GM18867 (cell line): ENCODE measurements around the gene PWWP2B.
A peak's percentile ranks its signal among the peaks of the same experiment; 100 is the strongest.

Experiments
- ATAC-seq: cut with Tn5 transposase; IDR thresholded peaks from one replicate; pipeline ENCODE4 v1.9.1; 2021; ENCODE audit warnings: mild to moderate bottlenecking, moderate library complexity; ENCODE audit not compliant: unreplicated experiment

The PWWP2B gene

DNA sequence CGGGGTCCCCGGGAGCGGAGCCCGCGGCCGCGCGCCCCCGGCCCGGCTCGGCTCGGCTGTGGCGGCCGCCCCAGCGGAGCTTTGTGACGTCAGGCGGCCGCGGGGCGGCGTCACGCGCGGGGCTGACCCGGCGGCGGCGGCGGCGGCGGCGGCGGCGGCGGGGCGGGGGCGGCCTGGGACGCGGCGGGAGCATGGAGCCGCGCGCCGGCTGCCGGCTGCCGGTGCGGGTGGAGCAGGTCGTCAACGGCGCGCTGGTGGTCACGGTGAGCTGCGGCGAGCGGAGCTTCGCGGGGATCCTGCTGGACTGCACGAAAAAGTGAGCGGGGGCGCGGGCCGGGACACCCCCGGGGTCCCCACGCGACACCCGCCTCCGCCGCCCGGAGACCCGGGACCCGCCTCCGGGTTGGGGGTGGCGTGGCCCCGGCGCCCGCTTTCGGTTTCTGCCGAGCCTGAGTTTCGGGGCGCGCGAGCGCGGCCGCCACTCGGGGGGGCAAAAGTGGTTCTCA is at the start of gene PWWP2B:
Gene PWWP2B, plus strand, starts transcription at position 165 of the 506 bp plus-strand sequence. Its CDS starts 27 bp downstream, at position 192.
- peak; percentile 64 for ATAC-seq

DNA sequence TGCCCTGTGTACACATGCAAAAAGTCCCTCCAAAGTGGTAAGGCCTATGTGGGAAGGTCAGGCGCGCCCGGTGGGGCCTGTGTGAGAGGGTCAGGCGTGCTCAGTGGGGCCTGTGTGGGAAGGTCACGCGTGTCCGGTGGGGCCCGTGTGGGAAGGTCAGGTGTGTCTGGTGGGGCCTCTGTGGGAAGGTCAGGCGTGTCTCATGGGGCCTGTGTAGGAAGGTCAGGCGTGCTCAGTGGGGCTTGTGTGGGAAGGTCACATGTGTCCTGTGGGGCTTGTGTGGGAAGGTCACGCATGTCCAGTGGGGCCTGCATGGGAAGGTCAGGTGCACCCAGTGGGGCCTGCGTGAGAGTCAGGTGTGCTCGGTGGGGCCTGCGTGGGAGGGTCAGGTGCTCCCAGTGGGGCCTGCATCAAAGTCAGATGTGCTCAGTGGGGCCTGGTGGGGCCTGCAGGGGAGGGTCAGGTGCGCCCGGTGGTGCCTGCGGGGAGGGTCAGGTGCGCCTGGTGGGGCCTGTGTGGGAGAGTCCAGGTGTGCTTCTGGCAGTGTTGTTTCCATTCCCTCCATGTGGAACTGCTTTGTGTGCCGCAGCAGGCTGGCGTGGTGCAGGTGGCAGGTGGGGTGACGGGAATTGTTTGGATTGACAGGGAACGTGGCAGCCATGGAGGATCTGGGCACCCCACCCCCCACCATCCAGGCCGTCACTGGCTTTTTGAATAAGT is 49.6 kb upstream of the PWWP2B start:
- ATAC-seq: no peak

DNA sequence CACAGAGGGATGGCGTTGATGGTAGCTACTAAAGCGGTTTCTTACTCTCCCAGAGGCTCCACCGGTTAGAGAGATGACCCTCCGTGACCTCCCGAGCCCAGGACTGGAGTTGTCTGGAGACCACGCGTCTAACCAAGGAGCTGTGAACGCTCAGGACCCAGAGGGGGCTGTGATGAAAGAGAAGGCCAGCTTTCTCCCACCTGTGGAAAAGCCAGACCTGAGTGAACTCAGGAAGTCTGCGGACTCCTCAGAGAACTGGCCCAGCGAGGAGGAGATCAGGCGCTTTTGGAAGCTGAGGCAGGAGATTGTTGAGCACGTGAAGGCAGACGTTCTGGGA is 49.1 kb upstream of the PWWP2B start:
- no peak for ATAC-seq

DNA sequence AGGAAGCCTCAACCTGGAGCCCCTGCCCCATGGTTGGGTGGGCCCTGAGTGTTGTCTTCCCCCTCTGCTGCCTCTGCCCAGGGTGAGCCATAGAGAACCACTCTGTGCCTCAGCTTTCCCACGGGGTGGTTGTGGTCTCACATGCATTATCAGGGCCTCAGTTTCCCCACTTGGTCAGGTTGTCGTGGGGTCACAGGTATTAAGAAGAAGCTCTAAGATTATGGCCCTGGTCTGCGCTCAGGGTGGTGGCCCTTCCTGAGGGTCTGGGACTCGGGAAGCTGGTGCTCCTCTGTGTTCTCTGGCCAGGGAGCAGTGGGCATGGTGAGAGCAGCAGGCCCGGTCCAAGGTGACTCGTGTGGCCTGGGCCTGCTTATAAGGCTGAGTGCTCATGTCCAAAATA is 47.2 kb upstream of the PWWP2B start:
- ATAC-seq: no peak

DNA sequence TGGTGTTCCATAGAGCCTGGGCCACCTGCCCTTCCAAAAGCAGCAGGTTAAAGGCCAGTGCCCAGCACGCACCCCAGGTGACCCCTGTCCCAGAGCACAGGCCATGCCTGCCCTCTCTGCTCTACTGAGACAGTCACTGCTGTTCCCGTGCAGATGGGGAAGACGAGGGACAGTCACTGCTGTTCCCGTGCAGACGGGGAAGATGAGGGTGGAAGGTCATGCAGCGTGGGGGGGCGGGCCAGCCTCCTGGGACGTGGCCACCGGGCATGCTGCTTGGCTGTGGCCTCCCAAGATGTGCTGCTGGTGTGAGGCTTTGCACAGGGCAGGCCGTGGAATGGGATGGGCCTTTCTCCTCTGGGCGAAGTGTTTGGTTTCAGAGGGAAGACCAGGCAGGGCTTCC is 46.6 kb upstream of the PWWP2B start:
- ATAC-seq: no peak

DNA sequence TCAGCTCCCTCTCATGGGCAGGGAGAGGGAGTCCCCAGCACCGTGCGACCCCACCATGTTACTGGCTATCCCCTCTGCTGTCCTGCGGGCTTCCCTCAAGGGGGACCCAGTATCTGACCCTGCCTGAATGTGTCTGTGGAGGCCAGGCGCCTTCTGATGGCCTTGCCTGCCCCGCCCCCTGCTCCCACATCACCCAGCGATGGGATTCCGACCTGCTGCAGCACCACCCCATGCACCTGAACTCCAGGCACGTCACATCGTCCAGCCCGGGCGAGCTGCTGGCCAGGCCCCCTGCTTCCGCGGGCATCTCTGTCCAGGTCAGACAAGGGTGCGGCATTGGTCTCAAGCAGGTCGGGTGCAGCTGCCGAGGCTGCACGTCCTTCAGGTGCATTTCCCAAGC is 46.1 kb upstream of the PWWP2B start:
- ATAC-seq: no peak

DNA sequence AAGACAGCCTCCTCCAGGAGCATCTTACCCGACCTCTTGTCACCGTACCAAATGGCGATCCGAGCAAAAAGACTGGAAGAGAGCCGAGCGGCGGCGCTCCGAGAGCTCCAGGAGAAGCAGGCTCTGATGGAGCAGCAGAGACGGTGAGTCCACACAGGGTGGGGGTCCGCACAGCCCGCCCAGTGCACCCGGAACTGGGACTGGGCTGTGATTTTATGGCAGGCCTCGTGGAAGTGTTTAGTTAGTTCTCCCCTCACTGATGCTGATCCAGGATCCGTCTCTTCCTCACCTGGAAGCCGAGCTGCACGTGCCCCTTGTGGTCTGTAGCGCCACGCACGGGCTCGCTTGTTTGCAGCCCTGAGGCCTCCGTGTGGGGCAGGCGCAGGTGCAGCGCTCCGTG is 45.4 kb upstream of the PWWP2B start:
- ATAC-seq: no peak

DNA sequence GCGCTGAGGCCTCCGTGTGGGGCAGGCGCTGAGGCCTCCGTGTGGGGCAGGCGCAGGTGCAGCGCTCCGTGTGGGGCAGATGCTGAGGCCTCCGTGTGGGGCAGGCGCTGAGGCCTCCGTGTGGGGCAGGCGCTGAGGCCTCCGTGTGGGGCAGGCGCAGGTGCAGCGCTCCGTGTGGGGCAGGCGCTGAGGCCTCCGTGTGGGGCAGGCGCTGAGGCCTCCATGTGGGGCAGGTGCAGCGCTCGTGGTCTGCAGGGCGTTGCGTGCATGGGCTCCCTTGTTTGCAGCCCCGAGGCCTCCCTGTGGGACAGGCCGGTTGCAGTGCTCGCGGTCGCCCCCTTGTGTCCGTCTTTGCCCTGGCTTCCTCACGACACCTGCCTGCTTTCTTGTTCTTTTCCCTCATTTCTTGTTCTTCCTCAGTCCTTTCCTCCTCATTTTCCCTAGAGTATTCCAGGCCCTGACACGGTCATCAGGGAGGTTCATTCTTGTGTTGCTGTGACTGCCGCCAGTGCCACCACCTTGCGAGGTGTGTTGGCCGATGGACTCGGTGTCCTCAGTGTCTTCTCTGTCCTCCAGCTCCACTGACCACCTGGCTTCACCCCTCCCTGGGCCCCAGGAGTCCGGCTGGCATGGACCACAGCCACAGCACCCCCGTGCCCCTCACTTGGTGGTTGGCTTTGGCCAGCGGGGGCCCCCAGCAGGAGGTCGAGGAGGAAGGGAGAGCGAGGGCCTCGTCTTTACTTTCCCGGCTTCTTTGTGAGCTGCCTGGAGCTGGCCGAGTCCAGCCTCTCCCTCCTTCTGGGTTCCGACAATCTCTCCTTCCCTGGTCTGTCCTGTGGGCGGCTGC is 44.3 kb upstream of the PWWP2B start:
- ATAC-seq: peak; percentile 70

DNA sequence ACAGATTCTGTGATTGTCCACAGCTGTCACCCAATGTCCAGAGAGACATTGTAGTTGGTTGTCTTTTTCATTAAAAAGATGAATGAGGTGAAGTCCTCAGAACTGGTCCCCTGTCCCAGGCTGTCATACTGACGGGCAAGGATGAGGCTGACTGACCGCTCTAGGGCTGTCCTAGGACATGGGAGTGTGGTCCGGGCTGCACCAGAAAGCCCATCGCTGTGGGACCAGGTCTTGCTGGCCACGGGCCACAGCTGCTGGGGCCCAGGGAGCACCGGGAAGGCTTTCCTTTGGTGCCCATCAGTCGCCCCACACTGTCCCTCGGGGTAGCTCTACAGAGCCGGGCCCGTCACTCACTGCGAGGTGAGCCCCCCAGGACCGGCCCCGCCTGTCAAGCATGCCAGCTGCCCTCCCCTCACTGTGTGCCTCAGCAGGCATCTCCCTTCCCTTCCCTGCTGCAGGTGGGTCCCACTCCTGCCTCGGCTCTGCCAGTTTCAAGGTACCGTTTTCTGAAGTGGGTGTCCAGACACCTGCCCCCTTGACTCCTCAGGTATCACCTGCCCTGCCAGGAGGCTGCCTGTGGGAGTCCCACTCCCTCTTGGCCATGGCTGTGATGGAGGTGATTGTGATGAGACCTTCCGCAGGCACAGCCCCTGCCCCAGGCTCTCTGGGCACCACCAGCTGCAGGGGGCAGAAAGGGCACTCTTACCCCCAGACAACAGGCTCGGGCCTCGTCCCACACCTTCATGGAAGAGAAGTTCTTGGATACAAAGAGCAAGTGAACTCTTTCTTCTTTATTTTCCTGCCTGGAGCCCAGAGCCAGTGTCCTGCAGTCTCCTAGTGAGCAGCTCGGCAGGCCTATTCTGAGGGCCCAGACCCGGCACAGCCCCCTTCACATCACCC is 43.3 kb upstream of the PWWP2B start:
- ATAC-seq: no peak

DNA sequence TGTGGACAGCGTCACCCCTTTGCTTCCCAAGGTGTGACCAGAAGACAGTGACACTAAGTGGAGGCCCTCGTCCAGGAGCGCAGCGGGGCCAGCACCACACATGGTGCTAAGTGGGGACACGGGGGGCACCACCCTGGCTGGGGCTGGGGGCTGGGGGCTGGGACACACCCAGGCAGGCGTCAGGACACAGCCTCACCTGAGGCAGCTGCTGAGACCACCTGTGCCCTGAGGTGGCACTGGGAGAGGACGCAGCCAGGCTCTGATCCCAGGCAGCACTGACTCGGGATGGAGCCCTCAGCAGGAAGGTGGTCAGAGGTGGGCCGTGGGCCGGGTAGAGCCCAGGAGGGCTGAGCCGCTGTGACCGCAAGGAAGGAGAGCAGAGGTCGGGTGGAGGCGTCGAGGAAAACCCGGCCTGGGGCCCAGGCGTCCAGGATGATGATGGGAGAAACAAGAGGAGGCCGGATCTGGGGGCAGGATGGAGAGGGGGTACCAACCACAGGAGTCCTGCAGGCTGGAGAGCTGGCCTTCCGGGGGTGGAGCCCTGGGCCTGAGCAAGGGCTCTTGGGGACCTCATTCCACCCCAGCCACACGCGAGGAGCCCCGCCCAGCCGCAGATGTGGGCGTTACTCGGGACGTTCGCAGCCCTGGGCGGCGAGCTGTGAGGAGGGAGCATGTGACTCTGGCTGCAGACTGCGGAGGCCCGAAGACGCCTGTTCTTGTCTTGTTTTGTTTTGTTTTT is 42.5 kb upstream of the PWWP2B start:
- ATAC-seq: no peak

DNA sequence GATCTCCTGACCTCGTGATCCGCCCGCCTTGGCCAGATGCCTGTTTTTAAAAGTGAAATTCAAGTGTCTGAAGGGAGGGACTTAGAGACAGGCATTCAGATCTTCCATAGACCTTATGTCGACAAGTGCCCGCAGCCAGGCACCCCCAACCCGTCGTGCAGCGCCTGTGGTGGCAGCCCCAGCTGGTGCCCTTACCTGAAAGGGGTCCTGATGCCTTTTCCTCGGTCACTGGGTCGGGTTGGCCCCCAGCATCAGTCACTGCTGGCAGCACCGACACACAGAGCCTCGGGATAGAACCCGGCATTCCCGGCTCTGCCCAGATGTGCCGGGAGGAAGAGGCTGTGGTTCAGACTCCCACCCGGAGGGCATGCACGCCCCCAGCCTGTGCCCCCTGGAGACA is 41.7 kb upstream of the PWWP2B start:
- ATAC-seq: no peak

DNA sequence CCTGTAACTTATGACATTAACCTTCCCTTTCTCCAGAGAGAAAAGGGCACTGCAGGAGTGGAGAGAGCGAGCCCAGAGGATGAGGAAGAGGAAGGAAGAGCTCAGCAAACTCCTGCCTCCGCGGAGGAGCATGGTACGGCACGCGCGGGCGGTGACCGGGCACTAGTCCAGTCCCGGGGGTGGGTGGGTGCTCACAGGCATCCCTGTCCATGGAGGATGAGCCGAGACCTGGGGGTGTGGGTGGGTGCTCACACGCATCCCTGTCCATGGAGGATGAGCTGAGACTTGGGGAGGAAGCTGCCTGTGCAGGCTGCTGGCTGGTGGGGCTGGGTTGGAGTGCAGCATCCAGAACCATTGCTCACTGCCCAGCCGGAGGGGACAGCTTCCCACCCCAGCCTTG is 41.2 kb upstream of the PWWP2B start:
- ATAC-seq: no peak

DNA sequence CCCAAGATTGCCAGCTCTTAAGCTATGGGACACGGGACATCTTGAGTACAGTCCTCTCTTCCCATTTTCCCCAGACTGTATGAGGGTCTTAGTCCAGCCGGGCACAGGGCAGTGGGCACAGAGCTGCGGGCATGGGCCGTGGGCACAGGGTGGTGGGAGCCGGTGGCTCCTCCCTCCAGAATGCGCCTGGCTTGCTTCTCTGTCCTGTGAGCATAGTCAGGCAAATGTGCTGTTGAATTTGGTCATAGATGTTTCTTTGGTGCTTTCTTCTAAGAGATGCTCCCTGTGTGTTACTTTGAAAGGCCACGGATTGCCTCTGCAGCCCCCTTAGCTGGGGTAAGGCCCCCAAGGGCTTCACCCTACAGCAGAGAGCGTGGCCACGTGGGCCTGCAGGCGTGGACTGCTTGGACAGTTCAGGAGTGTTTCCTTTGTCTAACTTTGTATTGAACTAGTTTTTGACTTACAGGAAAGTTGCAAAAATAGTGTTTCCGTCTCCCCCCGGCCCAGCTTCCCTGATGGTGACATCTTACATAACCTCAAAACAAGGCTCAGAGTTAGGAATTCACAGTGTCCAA is 40.3 kb upstream of the PWWP2B start:
- no peak for ATAC-seq

DNA sequence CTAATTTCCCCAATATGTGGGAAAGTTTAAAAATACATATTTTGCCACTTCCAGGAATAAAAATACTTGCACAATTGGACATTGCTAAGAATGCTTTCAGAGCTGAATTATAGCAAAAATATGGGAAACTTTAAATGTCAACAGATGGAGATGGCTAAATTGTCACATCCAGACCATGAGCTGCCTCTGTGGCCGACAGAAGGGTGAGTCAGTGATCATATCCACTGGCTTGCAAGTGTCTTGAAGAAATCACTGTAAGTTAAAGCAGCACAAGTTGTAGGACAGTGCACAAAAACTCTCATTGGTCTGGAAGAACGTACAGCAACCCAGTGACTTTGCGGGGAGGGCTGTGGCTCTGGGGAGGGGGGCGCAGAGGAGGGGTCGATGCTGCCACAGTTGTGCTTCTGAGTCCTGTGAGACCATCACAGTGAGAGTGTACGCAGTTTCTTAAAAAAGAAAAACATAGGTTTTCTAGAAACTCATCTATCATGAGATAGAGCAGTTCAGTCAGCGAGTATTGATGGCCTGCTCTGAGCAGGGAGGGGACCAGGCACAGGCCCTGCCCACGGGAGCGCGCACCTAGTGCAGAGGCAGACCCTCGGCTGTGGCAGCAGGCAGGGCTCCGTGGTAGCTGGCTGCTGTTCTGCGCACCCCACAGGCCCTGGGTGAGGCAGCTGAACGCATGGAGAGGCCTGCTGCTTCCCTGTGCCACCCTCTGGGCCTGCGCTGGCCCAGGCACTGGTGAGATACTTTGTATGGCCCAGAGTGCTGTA is 39.5 kb upstream of the PWWP2B start:
- ATAC-seq: no peak

DNA sequence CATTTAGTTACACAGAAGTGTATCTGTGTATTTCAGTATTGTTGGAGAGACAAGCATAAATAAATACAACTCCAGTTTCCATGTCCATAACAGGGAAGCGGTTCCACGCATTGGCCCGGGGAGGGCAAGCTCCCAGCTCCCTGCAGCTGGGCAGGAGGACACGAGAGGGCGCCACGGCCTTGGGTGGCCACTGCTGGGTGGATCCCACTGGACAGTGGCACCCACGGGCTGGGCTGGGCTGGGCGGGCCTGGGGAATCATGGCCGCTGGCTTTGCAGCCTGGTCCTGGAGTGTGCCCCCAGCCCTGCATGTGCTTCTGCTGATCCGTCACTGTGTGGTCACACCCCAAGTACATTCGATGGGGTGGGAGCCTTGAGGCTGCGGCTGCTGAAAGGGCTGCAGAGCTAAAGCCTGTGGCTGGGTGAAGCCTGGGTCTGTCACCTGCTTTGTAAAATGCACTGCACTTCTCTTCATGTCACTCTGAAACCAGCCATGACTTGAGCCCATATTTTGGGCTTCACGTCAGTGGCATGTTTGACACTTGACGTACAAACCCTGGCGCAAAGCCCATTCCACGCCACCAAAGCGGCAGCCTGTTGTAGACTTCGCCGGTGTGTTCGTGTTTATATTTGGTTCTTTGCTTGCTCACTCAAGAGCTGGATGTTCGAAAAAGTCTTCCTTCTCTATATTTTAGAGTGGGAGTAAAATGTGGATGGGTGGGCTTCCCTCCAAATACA is 37.5 kb upstream of the PWWP2B start:
- no peak for ATAC-seq

DNA sequence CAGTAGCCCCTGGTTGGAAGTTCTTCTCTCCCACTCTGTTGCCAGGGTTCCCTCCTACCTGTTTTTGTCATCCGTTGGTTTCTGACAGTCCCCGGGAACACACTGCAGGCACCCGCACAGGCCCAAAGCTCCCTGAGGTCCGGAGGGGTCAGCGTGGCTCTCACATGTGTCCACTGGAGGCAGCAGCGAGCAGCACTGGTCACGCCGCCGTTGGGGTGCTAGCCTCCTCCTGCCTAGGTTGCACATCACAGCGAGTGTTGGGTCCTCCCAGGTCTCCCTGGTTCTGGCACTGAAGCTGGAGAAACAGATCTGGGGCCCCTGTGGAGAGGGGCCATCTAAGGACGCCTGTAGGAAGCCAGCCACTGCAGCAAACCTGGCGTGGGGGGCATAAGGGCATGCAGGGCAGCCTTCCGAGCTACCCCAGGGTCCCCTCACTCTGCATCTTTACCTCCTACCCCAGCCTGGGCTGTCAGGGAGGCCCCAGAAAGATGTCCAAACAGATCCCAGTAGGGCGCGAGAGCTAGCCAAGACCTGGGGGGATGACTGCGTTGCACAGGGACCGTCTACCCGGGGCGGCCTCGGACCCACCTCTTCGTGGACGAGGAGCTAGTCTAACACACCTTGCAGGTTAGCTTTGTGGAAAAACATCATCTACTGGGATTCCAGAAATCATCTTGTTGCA is 36.1 kb upstream of the PWWP2B start:
- no peak for ATAC-seq

DNA sequence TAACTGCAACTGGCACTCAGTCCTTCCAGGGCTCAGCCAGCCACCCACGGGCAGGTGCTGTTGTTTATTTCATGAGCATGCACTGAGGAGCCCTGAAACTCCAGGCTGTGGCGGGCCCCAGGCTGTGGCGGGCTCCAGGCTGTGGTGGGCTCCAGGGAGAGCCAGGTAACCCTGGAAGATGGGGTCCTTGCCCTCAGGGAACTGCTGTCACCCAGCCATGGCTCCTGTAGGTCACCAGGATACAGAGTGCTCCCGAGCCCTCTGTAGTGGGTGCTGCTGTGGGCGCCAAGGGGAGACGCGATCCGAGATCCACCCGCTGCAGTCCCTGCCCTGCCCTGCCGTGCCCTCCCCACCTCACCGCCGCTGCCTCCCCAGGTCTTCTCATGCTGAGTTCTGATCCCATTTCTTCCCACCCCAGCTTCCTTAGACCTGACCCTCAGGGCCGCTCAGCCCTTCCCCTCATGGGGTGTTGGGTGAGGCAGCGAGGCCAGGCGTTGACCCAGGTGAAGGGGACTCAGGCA is 35.4 kb upstream of the PWWP2B start:
- no peak for ATAC-seq

DNA sequence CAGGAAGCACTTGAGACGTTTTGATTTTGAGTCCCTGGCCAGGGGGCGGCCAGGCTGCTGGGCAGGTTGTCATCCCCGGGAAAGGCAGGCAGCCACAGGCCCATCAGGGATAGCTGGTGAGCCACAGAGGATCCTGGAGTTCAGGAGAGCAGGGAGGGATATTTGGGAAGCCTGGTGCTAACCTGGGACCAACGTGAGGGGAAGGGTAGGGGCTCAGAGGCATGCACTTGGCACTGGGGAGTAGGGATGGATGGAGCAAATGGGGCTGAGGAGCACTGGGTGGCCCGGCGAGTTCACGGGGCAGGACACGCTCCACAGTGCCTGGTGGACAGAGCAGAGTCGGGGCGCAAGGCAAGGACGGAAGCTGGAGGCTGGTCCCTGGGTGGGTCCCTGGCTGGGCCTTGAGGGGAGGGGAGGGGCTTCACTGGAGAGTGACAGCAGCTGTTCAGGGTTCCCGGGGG is 34.8 kb upstream of the PWWP2B start:
- ATAC-seq: no peak
